Adrenal gland (tissue), 19 donors: Measurements from ENCODE around the gene POU2F3. TPM values are rescaled to one million over a fixed set of nuclear protein-coding genes. Genes with fewer than 3 reads are reported as not detected.

Experiments
- DNase-seq, 7 donors: peaks; one replicate each; pipeline ENCODE4 v3.0.0-alpha.2; 2019 to 2020
- H3K27ac ChIP-seq, 5 donors: fragments of 200-600 bp; sonication (generic) in 4 of 5; 1 replicate in 3 of 5; 2 replicates in 2 of 5; pipeline versions ENCODE4 v1.5.1 to v1.8.0; 2016 to 2020; ENCODE audit warnings: mild to moderate bottlenecking in 1 of 5
- H3K27me3 ChIP-seq: fragments of 200-600 bp; 2 replicates; pipeline ENCODE4 v1.8.0; 2021
- H3K36me3 ChIP-seq, 2 donors: fragments of 200-600 bp; replicated peaks in 1 of 2; 1 replicate in 1 of 2; 2 replicates in 1 of 2; pipeline versions ENCODE4 v1.5.1 to v1.8.0; 2018 to 2022
- H3K4me1 ChIP-seq, 2 donors: fragments of 200-600 bp; replicated peaks in 1 of 2; 1 replicate in 1 of 2; 2 replicates in 1 of 2; pipeline versions ENCODE4 v1.5.1 to v1.8.0; 2018 to 2021
- H3K4me3 ChIP-seq, 4 donors: fragments of 200-600 bp; sonication (generic) in 3 of 4; one replicate each; pipeline ENCODE4 v1.5.1; 2016 to 2018
- H3K9me3 ChIP-seq, 3 donors: fragments of 200-600 bp; sonication (generic) in 1 of 3; replicated peaks in 1 of 3; 1 replicate in 2 of 3; 2 replicates in 1 of 3; pipeline versions ENCODE4 v1.5.1 to v1.8.0; 2016 to 2021
- CTCF ChIP-seq, 6 experiments: fragments of 450-650 bp in 4 of 6; fragments of 200-600 bp in 2 of 6; sonication (generic) in 1 of 6; IDR thresholded peaks; 1 replicate in 5 of 6; 2 replicates in 1 of 6; pipeline versions ENCODE4 v1.5.1 to v1.8.0; 2016 to 2021; ENCODE audit warnings: antibody characterized with exemption in 6 of 6, mild to moderate bottlenecking in 2 of 6, moderate library complexity in 1 of 6
- POLR2A ChIP-seq, 2 donors: fragments of 450-650 bp; IDR thresholded peaks; one replicate each; pipeline ENCODE4 v1.6.1; 2017; ENCODE audit warnings: antibody characterized with exemption in 2 of 2, mild to moderate bottlenecking in 2 of 2, moderate library complexity in 1 of 2
- WGBS, 4 donors: extraction: QIAGEN DNeasy Blood & Tissue Kit in 2 of 4; methylation state at CpG; one replicate each; pipeline versions ENCODE4 v1.1.5 to v1.1.7; 2013 to 2017; 5-methylcytosine and 5-hydroxymethylcytosine counted together
- intact Hi-C, 2 donors: fragments of 100-400 bp; cut with DNase I; formaldehyde crosslinking; loops; one replicate each; pipeline versions ENCODE4 v1.14.1 to v1.15.0; 2022 to 2023
- long read RNA-seq, 10 donors: library from polyadenylated mRNA in 3 of 10; unstranded in 2 of 10; stranded (forward) in 1 of 10; transcript quantifications; one replicate each; pipeline ENCODE4 v2.0.0 and lab custom pipeline, GENCODE V29; 2021 to 2026
- polyA plus RNA-seq, 3 donors: library from polyadenylated mRNA; stranded (reverse); fragments of 200-250 nt in 2 of 3; fragments of 350-450 nt in 1 of 3; fragmentation: Illumina TruSeq in 1 of 3; extraction: RNeasy Lipid Tissue Mini Kit (QIAGEN cat#74804) in 1 of 3; gene quantifications; one replicate each; pipeline ENCODE4 v1.2.3, GENCODE V29; 2013 to 2014
- total RNA-seq, 9 donors: library from RNA; depleted of rRNA in 4 of 9; stranded (reverse); fragments of >200 nt in 4 of 9; fragments of 120-200 nt in 1 of 9; fragmentation: NEBNext Ultra II Directional in 1 of 9; extraction: Animal tissue kit (Norgen Biotek cat#: 25700) in 1 of 9; gene quantifications; one replicate each; pipeline versions ENCODE4 v1.1.0 to v1.2.4, GENCODE V29; 2013 to 2023
- donor health status: healthy with polysubstance abuse.
- donor health status: Bipolar disorder and iron deficiency.
- donor health status: DM: yes; HTN: yes; CAD: no.
- donor health status: DM: no; HTN: no; CAD: no.
- donor health status: DM: no; HTN: no; CAD: no.
- donor health status: DM: yes; HTN: yes; CAD: no.

The POU2F3 gene
- total RNA-seq (1 to 10 TPM in 1 of 9 donors, under 1 TPM in 5, not detected in 3; 0.11 to 1.4 (median 0.29) TPM), polyA plus RNA-seq (under 1 TPM; 0.07 to 0.40 (median 0.16) TPM)
- long read RNA-seq, donor 1, result 0 reads
- long read RNA-seq, donor 2, result 0 reads
- long read RNA-seq, donor 3, result 0 reads
- long read RNA-seq, donor 4, result 0 reads
- long read RNA-seq, donor 5, result 0 reads
- long read RNA-seq, donor 6, result 0 reads
- long read RNA-seq, donor 7, result 0 reads
- long read RNA-seq, donor 8, partial matches to known transcripts, result 0 of 1 reads
- long read RNA-seq, donor 8, other reads (novel, unspliced or antisense), result 0 of 1 reads
- long read RNA-seq, donor 9, result 0 reads
- long read RNA-seq, donor 10, result 0 reads

DNA sequence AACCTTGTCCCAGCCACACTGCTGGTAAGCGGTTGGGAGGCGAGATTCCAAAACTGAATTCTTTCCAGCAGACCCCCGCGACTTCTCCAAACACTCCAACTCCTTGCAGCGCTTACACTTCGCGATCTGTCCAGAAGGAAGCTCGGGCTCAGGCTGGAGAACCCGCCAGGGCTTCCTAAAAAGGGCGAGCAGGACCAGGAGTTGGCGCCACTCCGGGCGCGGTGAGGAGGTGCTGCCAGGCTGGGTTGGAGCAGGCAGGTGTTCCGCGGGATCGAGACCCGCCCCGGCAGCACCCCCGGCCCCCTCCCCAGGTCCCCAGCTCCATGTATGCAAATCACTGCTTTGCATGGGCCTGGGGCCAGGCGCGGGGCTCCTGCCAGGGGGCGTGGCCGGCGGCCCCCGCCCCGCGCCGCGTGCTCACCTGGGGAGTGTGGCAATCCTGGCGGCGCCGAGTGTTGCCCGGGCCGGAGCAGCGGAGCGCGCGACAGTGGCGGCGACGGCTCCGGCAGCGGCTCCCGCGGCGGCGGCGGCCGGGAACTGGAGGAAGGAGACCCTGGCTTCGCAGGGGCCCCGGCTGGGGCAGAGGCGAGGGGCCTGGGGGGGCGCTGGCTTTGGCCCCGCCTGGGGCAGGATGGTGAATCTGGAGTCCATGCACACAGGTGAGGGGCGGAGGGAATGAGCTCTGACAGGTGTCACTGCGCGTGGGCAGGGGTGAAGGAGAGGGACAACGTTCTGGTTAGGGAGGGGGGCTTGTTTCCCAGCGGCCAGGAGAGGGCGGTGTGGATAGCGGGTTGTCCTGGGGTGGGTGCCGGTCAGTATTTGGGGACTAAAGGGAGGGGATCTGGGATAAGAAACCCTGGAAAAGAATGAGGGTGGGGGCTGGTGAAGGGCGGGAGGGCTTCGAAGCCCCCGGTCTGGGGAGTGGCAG lies at the start of gene POU2F3:
Gene POU2F3 (plus strand): TSS at position 428 of the 928 bp plus-strand sequence. CDS start 204 bp downstream, at position 632.
- intact Hi-C loops, result loop anchor here in 1 of 2 donors (5.0 kb wide), 1 partner anchor 52 kb away; no protein-coding TSS in a partner anchor
- DNase-seq, result no peak
- Histone ChIP-seq H3K36me3 (no peaks in the 10 kb centered on the region), H3K9me3 (no peaks in the 10 kb centered on the region), H3K4me3 (no peak within 1 kb of the TSS), H3K4me1 (peaks cover 0 to 4% of the 10 kb centered on the region in 2 donors), H3K27ac (no peak within 1 kb of the TSS), H3K27me3 (peaks cover 34% of the 10 kb centered on the region)
- WGBS, 4 donors, result 8 to 16% (median 12%) methylated on average over 19 to 66 of the region's 66 CpGs
- TF ChIP-seq CTCF (IDR thresholded peaks at IDR 0.05), result no peak

- no peak overlapping the region for H3K27ac ChIP-seq
- H3K4me3 ChIP-seq, result no peak overlapping the region
- peaks cover under 1 to 13% of the 10 kb centered on the region in 2 donors for H3K4me1 ChIP-seq
- H3K27me3 ChIP-seq, result no peaks in the 10 kb centered on the region
- intact Hi-C loops, result no loop called here
- WGBS, 4 donors, result 82 to 100% (median 87%) methylated on average over 3 to 4 of the region's 4 CpGs
- TF ChIP-seq CTCF (IDR thresholded peaks at IDR 0.05), result no peak
- TF ChIP-seq POLR2A (IDR thresholded peaks at IDR 0.05), result no peak
- H3K36me3 ChIP-seq, result no peaks in the 10 kb centered on the region
- no peaks in the 10 kb centered on the region for H3K9me3 ChIP-seq
- no peak for DNase-seq
Observed at GRCh38 chr11:120191058-120191457, 48.9 kb upstream of the POU2F3 start.

DNA sequence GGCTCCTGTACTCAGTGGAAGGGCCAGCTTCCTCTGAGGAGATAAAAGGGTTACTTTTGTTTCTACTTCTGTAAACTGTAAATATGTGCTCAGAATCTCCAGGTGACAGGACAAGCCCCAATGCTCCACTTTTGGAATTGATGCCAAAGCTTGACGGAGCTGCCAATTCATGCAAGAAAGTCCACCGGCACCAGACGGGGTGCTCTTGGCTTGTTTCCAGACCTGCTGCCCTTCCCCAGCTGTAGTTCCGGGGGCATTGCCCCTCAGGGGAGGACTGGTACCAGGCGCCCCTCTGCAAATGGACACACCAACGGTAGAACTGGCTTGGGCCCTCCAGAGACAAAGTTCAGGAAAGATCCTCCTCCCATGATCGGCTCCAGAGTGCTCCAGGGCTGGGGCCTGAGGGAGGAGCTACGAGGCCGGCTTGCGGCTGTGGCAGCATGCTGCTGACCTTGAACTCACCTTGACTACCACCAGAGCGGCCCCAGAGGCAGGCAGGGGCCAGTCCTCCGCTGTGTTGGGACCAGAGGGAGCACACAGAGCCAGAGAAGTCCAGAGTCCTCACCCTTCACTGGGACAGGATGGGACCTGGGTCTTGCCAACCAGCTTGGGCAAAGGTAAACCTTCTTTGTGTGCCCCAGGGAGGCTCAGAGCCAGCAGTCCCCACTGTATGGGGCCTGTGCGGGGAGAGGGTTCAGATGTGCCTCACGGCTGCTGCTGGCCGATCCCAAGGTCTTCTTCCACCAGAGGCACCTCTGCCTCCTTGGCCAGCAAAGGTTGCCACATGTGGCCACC lies 46.9 kb upstream of the POU2F3 start:
- 54 to 89% (median 70%) methylated on average over 3 to 15 of the region's 15 CpGs for WGBS, 4 donors
- Histone ChIP-seq H3K36me3 (no peaks in the 10 kb centered on the region), H3K27me3 (no peaks in the 10 kb centered on the region), H3K9me3 (no peaks in the 10 kb centered on the region), H3K27ac (no peak overlapping the region), H3K4me3 (no peak overlapping the region), H3K4me1 (no peaks in the 10 kb centered on the region)
- TF ChIP-seq POLR2A (IDR thresholded peaks at IDR 0.05) (no peak), CTCF (IDR thresholded peaks at IDR 0.05) (no peak)
- intact Hi-C loops, result no loop called here
- DNase-seq, result no peak
